ENCODE results near the gene CITED1. TPM values are rescaled to one million over a fixed set of nuclear protein-coding genes. Genes with fewer than 3 reads are reported as not detected.

CITED1 gene
- 18.8 TPM for total RNA-seq

- peak within 1 kb of the TSS in 1 of 3 donors; percentile 25 for H3K9ac ChIP-seq (ENCODE audit: low read depth in 1 of 3, low read length in 3 of 3)
- H3K9me3 ChIP-seq (ENCODE audit: control insufficient read depth in 3 of 3, low read length in 3 of 3), result no peaks in the 10 kb centered on the region
- H3K36me3 ChIP-seq (ENCODE audit: control insufficient read depth in 3 of 3, insufficient read depth in 3 of 3, low read length in 3 of 3), result no peaks in the 10 kb centered on the region
- peaks cover 13 to 28% (median 14%) of the 10 kb centered on the region in 3 donors for H3K4me1 ChIP-seq (ENCODE audit: control insufficient read depth in 3 of 3, insufficient read depth in 3 of 3, low read length in 3 of 3)
- peaks cover 16 to 71% (median 28%) of the 10 kb centered on the region in 3 donors for H3K27me3 ChIP-seq (ENCODE audit: control insufficient read depth in 3 of 3, insufficient read depth in 3 of 3, low read length in 3 of 3)
- H3K4me3 ChIP-seq (ENCODE audit: low read length in 3 of 3), result peak within 1 kb of the TSS; percentile 51 to 65 (median 63)
- no peak within 1 kb of the TSS for H3K27ac ChIP-seq (ENCODE audit: low read depth, low read length)
Observed at GRCh38 chrX:72305286-72306084, at the start of gene CITED1. TSS of gene CITED1 (minus strand) at chrX:72305914. CDS start at chrX:72302869, 3,045 bp downstream.

GRCh38 chrX:72352786-72353185, 47.1 kb upstream of the CITED1 start:
- no peaks in the 10 kb centered on the region for H3K9me3 ChIP-seq (ENCODE audit: control insufficient read depth in 3 of 3, low read length in 3 of 3)
- peaks cover 0 to 2% (median 0%) of the 10 kb centered on the region in 3 donors for H3K36me3 ChIP-seq (ENCODE audit: control insufficient read depth in 3 of 3, insufficient read depth in 3 of 3, low read length in 3 of 3)
- no peak overlapping the region for H3K9ac ChIP-seq (ENCODE audit: low read depth in 1 of 3, low read length in 3 of 3)
- H3K27me3 ChIP-seq (ENCODE audit: control insufficient read depth in 3 of 3, insufficient read depth in 3 of 3, low read length in 3 of 3), result peaks cover 0 to 9% (median 0%) of the 10 kb centered on the region in 3 donors
- H3K4me3 ChIP-seq (ENCODE audit: low read length in 3 of 3), result no peak overlapping the region
- no peaks in the 10 kb centered on the region for H3K4me1 ChIP-seq (ENCODE audit: control insufficient read depth in 3 of 3, insufficient read depth in 3 of 3, low read length in 3 of 3)
- H3K27ac ChIP-seq (ENCODE audit: low read depth, low read length), result no peak overlapping the region

DNA sequence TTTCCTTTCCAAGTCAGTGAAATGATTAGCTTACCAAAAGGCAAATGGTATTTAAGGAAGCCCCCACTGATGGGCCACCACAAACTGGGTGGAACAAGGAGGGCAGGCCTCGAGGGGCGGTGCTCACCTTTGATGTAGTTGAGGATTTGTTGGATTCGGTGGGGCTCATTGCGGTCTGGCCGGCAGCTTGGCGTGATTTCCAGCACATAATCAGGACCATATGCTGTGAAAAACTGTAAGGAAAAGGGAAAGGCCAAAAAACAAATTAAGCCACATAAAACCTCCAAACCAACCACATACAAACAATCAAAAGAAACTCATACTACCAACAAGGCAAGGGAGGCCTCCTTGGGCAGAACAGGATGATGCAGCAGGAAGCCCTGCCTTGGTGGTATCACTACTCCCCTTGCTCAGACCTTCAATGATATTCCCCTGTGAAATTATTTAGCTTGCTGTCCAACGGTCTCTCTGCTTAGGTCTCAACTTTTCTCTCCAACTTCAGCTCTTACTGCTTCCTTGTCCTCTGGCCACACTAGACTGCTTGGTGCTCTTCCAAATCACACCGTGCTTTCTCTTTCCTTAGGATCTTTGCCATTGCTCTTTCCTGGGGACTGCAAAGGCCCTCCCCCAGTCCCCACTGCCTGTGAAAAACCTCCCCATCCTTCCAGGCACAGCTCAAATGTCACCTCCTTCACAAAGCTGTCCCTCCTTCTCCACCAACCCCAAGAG, 46.1 kb upstream of the CITED1 start:
- no peaks in the 10 kb centered on the region for H3K4me1 ChIP-seq (ENCODE audit: control insufficient read depth in 3 of 3, insufficient read depth in 3 of 3, low read length in 3 of 3)
- peaks cover 0 to 9% (median 0%) of the 10 kb centered on the region in 3 donors for H3K27me3 ChIP-seq (ENCODE audit: control insufficient read depth in 3 of 3, insufficient read depth in 3 of 3, low read length in 3 of 3)
- H3K9ac ChIP-seq (ENCODE audit: low read depth in 1 of 3, low read length in 3 of 3), result no peak overlapping the region
- peaks cover 0 to 2% (median 0%) of the 10 kb centered on the region in 3 donors for H3K36me3 ChIP-seq (ENCODE audit: control insufficient read depth in 3 of 3, insufficient read depth in 3 of 3, low read length in 3 of 3)
- no peak overlapping the region for H3K4me3 ChIP-seq (ENCODE audit: low read length in 3 of 3)
- no peak overlapping the region for H3K27ac ChIP-seq (ENCODE audit: low read depth, low read length)
- no peaks in the 10 kb centered on the region for H3K9me3 ChIP-seq (ENCODE audit: control insufficient read depth in 3 of 3, low read length in 3 of 3)

- H3K36me3 ChIP-seq (ENCODE audit: control insufficient read depth in 3 of 3, insufficient read depth in 3 of 3, low read length in 3 of 3), result peaks cover 0 to 2% (median 0%) of the 10 kb centered on the region in 3 donors
Observed at GRCh38 chrX:72349190-72349589, 43.5 kb upstream of the CITED1 start.

GRCh38 chrX:72348247-72348979, 42.7 kb upstream of the CITED1 start:
- Histone ChIP-seq H3K4me1 (ENCODE audit: control insufficient read depth in 3 of 3, insufficient read depth in 3 of 3, low read length in 3 of 3) (no peaks in the 10 kb centered on the region), H3K9me3 (ENCODE audit: control insufficient read depth in 3 of 3, low read length in 3 of 3) (no peaks in the 10 kb centered on the region), H3K9ac (ENCODE audit: low read depth in 1 of 3, low read length in 3 of 3) (no peak overlapping the region), H3K36me3 (ENCODE audit: control insufficient read depth in 3 of 3, insufficient read depth in 3 of 3, low read length in 3 of 3) (peaks cover 0 to 2% (median 0%) of the 10 kb centered on the region in 3 donors), H3K4me3 (ENCODE audit: low read length in 3 of 3) (no peak overlapping the region), H3K27ac (ENCODE audit: low read depth, low read length) (no peak overlapping the region), H3K27me3 (ENCODE audit: control insufficient read depth in 3 of 3, insufficient read depth in 3 of 3, low read length in 3 of 3) (peaks cover 0 to 5% (median 0%) of the 10 kb centered on the region in 3 donors)

More at GRCh38 chrX:72349190-72349589, 43.5 kb upstream of the CITED1 start:
- Histone ChIP-seq H3K27ac (ENCODE audit: low read depth, low read length) (no peak overlapping the region), H3K4me1 (ENCODE audit: control insufficient read depth in 3 of 3, insufficient read depth in 3 of 3, low read length in 3 of 3) (no peaks in the 10 kb centered on the region), H3K27me3 (ENCODE audit: control insufficient read depth in 3 of 3, insufficient read depth in 3 of 3, low read length in 3 of 3) (peaks cover 0 to 5% (median 0%) of the 10 kb centered on the region in 3 donors), H3K9ac (ENCODE audit: low read depth in 1 of 3, low read length in 3 of 3) (no peak overlapping the region), H3K9me3 (ENCODE audit: control insufficient read depth in 3 of 3, low read length in 3 of 3) (no peaks in the 10 kb centered on the region), H3K4me3 (ENCODE audit: low read length in 3 of 3) (no peak overlapping the region)

GRCh38 chrX:72347366-72347765, 41.7 kb upstream of the CITED1 start:
- no peaks in the 10 kb centered on the region for H3K4me1 ChIP-seq (ENCODE audit: control insufficient read depth in 3 of 3, insufficient read depth in 3 of 3, low read length in 3 of 3)
- no peak overlapping the region for H3K27ac ChIP-seq (ENCODE audit: low read depth, low read length)
- H3K4me3 ChIP-seq (ENCODE audit: low read length in 3 of 3), result no peak overlapping the region
- no peaks in the 10 kb centered on the region for H3K9me3 ChIP-seq (ENCODE audit: control insufficient read depth in 3 of 3, low read length in 3 of 3)
- H3K36me3 ChIP-seq (ENCODE audit: control insufficient read depth in 3 of 3, insufficient read depth in 3 of 3, low read length in 3 of 3), result peaks cover 0 to 2% (median 0%) of the 10 kb centered on the region in 3 donors
- H3K27me3 ChIP-seq (ENCODE audit: control insufficient read depth in 3 of 3, insufficient read depth in 3 of 3, low read length in 3 of 3), result peaks cover 0 to 5% (median 0%) of the 10 kb centered on the region in 3 donors
- H3K9ac ChIP-seq (ENCODE audit: low read depth in 1 of 3, low read length in 3 of 3), result no peak overlapping the region

DNA sequence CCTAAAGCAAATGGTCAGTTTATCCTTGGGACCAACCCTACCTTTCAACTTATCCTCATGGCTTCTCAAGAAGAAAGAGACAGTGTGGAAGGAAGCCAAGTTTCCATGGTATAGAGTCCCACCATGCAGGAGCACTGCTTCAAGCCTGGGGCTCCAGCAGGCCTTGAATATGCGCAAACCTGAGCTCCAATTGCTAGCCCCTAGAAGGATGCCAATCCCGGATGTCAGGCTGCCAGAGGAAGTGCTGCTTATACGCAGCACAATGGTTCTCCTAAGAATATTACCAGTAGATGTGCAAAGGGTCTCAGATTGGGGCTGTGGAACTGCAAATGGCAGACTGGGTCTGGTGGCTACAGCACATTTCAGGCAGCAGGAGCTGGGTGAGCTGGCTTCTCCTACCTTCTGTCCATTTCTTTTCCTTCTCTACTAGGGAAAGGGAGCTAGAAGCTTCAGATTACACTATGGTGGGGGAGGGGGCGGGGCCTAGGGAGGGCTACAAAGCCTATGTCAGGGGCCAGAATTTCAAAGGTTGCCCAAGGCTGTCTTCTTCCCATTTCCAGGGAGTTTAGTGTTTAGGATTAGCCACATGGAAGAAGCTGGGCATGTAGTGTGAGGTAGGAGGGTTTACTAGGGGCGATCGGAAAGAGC, 40.7 kb upstream of the CITED1 start:
- Histone ChIP-seq H3K9ac (ENCODE audit: low read depth in 1 of 3, low read length in 3 of 3) (no peak overlapping the region), H3K4me3 (ENCODE audit: low read length in 3 of 3) (no peak overlapping the region), H3K27me3 (ENCODE audit: control insufficient read depth in 3 of 3, insufficient read depth in 3 of 3, low read length in 3 of 3) (peaks cover 0 to 8% (median 0%) of the 10 kb centered on the region in 3 donors), H3K27ac (ENCODE audit: low read depth, low read length) (no peak overlapping the region), H3K4me1 (ENCODE audit: control insufficient read depth in 3 of 3, insufficient read depth in 3 of 3, low read length in 3 of 3) (no peaks in the 10 kb centered on the region), H3K9me3 (ENCODE audit: control insufficient read depth in 3 of 3, low read length in 3 of 3) (no peaks in the 10 kb centered on the region), H3K36me3 (ENCODE audit: control insufficient read depth in 3 of 3, insufficient read depth in 3 of 3, low read length in 3 of 3) (peaks cover 0 to 1% (median 0%) of the 10 kb centered on the region in 3 donors)

DNA sequence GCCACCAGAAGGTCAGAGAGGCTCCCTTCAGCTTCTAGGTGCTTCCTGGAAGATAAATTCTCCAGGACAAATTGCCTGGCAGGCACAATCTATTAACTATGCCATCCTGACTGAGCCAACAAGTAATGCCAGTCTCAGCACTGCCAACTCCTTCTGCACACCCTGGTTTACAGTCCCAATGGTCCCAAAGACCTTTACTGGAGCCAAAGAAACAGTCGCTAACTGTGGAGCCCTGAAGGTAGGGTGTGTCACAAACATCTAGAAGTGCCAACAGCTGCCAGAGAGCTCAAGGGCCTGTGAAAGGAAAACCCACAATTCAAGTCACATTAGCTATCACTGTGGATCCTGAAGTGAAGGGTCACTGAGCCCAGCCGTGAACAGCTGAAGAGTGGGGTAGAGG, 34.9 kb upstream of the CITED1 start:
- H3K36me3 ChIP-seq (ENCODE audit: control insufficient read depth in 3 of 3, insufficient read depth in 3 of 3, low read length in 3 of 3), result peaks cover 0 to 2% (median 0%) of the 10 kb centered on the region in 3 donors
- no peaks in the 10 kb centered on the region for H3K9me3 ChIP-seq (ENCODE audit: control insufficient read depth in 3 of 3, low read length in 3 of 3)
- H3K4me1 ChIP-seq (ENCODE audit: control insufficient read depth in 3 of 3, insufficient read depth in 3 of 3, low read length in 3 of 3), result no peaks in the 10 kb centered on the region

DNA sequence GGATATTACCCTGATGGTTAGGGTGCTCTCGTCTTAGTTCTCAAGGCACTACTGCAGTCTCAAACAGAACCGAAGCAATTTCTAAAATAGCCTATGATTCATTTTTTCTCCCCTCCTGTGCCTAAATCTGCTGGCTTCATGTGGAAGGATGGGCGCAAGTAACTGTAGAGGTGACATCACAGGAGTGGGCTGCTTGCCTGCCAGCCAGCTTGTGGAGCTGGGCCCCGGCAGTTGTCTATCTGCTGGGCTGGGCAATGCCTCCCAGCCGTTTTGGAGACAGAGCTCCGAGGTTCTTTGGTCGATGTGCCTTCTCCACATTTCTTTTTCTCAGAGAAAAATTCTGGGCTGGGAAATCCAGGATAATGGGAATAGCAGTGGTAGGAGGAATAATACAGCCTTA, 34.3 kb upstream of the CITED1 start:
- H3K27me3 ChIP-seq (ENCODE audit: control insufficient read depth in 3 of 3, insufficient read depth in 3 of 3, low read length in 3 of 3), result peaks cover 0 to 2% (median 0%) of the 10 kb centered on the region in 3 donors
- peaks cover 0 to 2% (median 0%) of the 10 kb centered on the region in 3 donors for H3K36me3 ChIP-seq (ENCODE audit: control insufficient read depth in 3 of 3, insufficient read depth in 3 of 3, low read length in 3 of 3)
- H3K9ac ChIP-seq (ENCODE audit: low read depth in 1 of 3, low read length in 3 of 3), result no peak overlapping the region
- no peak overlapping the region for H3K4me3 ChIP-seq (ENCODE audit: low read length in 3 of 3)
- H3K9me3 ChIP-seq (ENCODE audit: control insufficient read depth in 3 of 3, low read length in 3 of 3), result no peaks in the 10 kb centered on the region
- no peak overlapping the region for H3K27ac ChIP-seq (ENCODE audit: low read depth, low read length)
- no peaks in the 10 kb centered on the region for H3K4me1 ChIP-seq (ENCODE audit: control insufficient read depth in 3 of 3, insufficient read depth in 3 of 3, low read length in 3 of 3)

More for the DNA sequence above, 34.9 kb upstream of the CITED1 start:
- Histone ChIP-seq H3K27ac (ENCODE audit: low read depth, low read length) (no peak overlapping the region), H3K4me3 (ENCODE audit: low read length in 3 of 3) (no peak overlapping the region), H3K9ac (ENCODE audit: low read depth in 1 of 3, low read length in 3 of 3) (no peak overlapping the region), H3K27me3 (ENCODE audit: control insufficient read depth in 3 of 3, insufficient read depth in 3 of 3, low read length in 3 of 3) (peaks cover 0 to 2% (median 0%) of the 10 kb centered on the region in 3 donors)

Measured in skeletal muscle tissue (tissue), 4 donors.